Activated CD4-positive, alpha-beta T cell treated with anti-CD3 and anti-CD28 coated beads, Interleukin-2, amount 10 ng/mL, durations not matched to agents 24 days and 14 days (primary cell): ENCODE measurements around the gene ADAMTSL3. TPM values are rescaled to one million over a fixed set of nuclear protein-coding genes. Genes with fewer than 3 reads are reported as not detected.
"Not testable (repeated sequence)": the region's sequence is repeated elsewhere in the genome, so short reads cannot be mapped to it uniquely, and the experiment has no call there.

Source experiments
- DNase-seq: peaks from one replicate; pipeline ENCODE4 v3.0.0; 2022
- H3K27ac Mint-ChIP-seq: one replicate; pipeline ENCODE4 v1.8.0; 2022; ENCODE audit warnings: mild to moderate bottlenecking, mixed read lengths
- H3K27me3 Mint-ChIP-seq: one replicate; pipeline ENCODE4 v1.8.0; 2022; ENCODE audit warnings: mixed read lengths
- H3K36me3 Mint-ChIP-seq: one replicate; pipeline ENCODE4 v1.8.0; 2022; ENCODE audit warnings: low read depth, mild to moderate bottlenecking, mixed read lengths
- H3K4me1 Mint-ChIP-seq: one replicate; pipeline ENCODE4 v1.8.0; 2021; ENCODE audit warnings: mixed read lengths
- H3K4me3 Mint-ChIP-seq: one replicate; pipeline ENCODE4 v1.8.0; 2022; ENCODE audit warnings: mild to moderate bottlenecking, moderate library complexity, mixed read lengths
- H3K9me3 Mint-ChIP-seq: one replicate; pipeline ENCODE4 v1.8.0; 2021; ENCODE audit warnings: mixed read lengths
- intact Hi-C: fragments of 100-400 bp; cut with micrococcal nuclease; formaldehyde crosslinking; loops from one replicate; pipeline ENCODE4 v1.15.1; 2023
- total RNA-seq: library from RNA; stranded (reverse); gene quantifications from 2 replicates; pipeline ENCODE4 v1.2.3, GENCODE V29; 2022

The ADAMTSL3 gene
- total RNA-seq, 1 donor from 2014 or later, result not detected

DNA sequence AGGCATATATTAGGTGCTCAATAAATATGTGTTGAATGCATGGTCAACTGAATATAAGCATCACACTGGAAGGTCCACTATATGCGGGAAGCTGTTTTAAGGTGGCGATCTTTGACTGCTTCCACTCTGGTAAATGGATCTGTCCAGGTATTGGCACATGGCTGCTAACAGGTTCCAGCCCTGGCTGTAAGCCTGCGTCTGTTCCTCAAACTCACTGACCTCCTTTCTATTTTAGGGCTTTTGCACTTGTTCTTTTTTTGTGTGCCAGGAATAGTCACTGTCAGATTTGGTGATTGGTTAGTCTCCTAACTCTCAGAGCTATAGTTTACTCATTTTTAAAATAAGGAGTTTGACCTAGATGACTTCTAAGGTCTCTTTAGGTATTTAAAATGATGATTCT lies 46.2 kb downstream of the ADAMTSL3 start:
- Mint-ChIP-seq H3K36me3 (no peaks in the 10 kb centered on the region), H3K4me1 (no peaks in the 10 kb centered on the region), H3K4me3 (no peak overlapping the region), H3K9me3 (no peaks in the 10 kb centered on the region), H3K27ac (no peak overlapping the region), H3K27me3 (no peaks in the 10 kb centered on the region)
- DNase-seq, result no peak
- intact Hi-C loops, result no loop called here

DNA sequence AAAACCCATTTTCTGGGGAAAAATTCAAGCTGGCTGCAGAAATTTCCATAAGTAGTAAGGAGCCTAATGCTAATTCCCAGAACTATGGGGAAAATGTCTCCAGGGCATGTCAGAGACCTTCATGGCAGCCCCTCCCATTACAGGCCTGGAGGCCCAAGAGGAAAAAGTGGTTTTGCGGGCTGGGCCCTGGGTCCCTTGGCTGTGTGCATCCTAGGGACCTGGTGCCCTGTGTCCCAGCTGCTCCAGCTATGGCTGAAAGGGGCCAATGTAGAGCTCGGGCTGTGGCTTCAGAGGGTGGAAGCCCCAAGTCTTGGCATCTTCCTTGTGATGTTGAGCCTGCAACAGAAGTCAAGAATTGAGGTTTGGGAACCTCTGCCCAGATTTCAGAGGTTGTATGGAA lies 48.4 kb downstream of the ADAMTSL3 start:
- H3K4me1 Mint-ChIP-seq, H3K36me3 Mint-ChIP-seq, H3K4me3 Mint-ChIP-seq, DNase-seq, H3K9me3 Mint-ChIP-seq, intact Hi-C loops, H3K27ac Mint-ChIP-seq, H3K27me3 Mint-ChIP-seq: not testable (repeated sequence)

DNA sequence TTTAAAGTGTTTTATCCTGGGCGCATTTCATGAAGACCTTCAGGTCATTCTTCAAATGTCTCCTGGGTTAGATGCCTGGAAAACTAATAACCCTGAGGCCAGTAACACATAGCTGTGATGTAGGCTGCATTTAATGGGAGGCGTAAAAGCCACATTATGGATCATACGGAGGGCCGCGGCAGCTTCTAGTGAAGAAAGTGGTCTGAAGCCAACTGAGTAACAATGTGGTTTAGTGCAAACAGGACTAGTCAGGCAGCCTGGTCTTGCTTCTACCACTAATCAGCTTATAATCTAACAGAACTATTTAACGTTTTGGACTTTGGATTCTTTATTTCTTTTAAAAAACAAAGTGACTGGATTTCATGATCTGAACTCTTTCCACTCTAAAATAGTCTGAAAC lies 54.4 kb downstream of the ADAMTSL3 start:
- Mint-ChIP-seq H3K9me3 (no peaks in the 10 kb centered on the region), H3K4me3 (no peak overlapping the region), H3K4me1 (no peaks in the 10 kb centered on the region), H3K36me3 (no peaks in the 10 kb centered on the region), H3K27ac (no peak overlapping the region), H3K27me3 (no peaks in the 10 kb centered on the region)
- no peak for DNase-seq
- intact Hi-C loops, result no loop called here

DNA sequence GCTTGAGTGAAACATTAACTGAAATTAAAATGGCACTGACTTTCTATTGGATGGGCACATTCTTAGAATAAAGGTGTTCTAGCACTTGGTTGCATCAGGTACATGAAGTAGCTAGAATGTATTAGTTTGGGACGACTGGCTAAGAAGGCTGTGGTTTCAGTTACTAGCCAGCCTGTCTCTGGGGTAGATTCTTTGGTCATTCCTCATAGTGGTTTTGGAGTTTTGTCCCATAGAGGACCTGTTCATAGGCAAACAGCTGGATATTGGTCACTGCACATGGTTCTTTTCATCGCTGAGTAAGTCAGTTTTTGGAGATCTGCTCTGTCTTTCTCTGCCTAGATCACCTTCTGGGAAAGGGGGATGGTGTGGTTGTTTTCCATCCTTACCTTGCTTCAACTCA lies 55.3 kb downstream of the ADAMTSL3 start:
- H3K36me3 Mint-ChIP-seq, result no peaks in the 10 kb centered on the region
- no peak overlapping the region for H3K4me3 Mint-ChIP-seq
- H3K27ac Mint-ChIP-seq, result no peak overlapping the region
- H3K4me1 Mint-ChIP-seq, result no peaks in the 10 kb centered on the region
- intact Hi-C loops, result no loop called here
- no peak for DNase-seq
- H3K27me3 Mint-ChIP-seq, result no peaks in the 10 kb centered on the region
- no peaks in the 10 kb centered on the region for H3K9me3 Mint-ChIP-seq

DNA sequence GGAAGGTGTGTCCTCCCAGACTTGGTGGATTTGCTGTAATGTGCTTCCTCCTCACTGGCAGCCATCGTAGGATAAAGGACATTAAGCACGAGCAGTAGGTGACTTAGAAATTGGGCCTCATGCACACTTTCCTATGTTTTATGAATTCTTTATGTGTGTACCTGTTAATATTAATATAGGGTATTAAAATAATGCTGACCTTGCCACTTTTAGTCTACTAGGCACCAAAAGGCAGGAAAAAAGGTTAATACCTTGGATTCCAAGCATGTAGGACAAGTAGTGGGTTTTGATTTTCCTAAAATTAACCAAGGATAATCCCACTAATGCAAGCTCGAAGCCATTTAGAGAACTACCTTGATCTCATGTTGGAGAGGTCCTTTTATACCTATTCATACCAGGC lies 55.9 kb downstream of the ADAMTSL3 start:
- Mint-ChIP-seq H3K4me3 (no peak overlapping the region), H3K36me3 (no peaks in the 10 kb centered on the region), H3K27me3 (no peaks in the 10 kb centered on the region), H3K27ac (no peak overlapping the region), H3K4me1 (no peaks in the 10 kb centered on the region), H3K9me3 (no peaks in the 10 kb centered on the region)
- intact Hi-C loops, result no loop called here
- DNase-seq, result no peak

DNA sequence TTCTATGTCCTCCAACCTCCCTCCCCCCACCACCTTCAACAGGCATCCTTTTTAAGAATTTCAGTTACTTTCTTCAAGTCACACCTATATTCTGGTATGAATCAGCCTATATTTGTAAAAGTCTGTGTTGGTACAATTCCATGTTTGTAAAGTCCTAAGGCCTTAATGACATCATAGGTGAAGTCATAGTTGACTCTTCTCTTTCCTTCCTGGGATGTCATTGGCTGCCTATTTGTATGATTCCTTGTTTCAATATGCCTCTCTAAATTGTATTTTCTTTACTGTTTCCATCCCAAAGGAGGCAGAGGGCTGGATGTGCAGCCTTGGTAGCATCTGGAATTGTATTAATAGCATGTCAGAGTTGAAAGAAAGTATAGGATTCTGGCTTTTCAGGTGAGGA lies 56.5 kb downstream of the ADAMTSL3 start:
- H3K36me3 Mint-ChIP-seq, result no peaks in the 10 kb centered on the region
- intact Hi-C loops, result no loop called here
- no peaks in the 10 kb centered on the region for H3K4me1 Mint-ChIP-seq
- no peaks in the 10 kb centered on the region for H3K27me3 Mint-ChIP-seq
- no peak overlapping the region for H3K4me3 Mint-ChIP-seq
- no peak for DNase-seq
- no peak overlapping the region for H3K27ac Mint-ChIP-seq
- no peaks in the 10 kb centered on the region for H3K9me3 Mint-ChIP-seq

DNA sequence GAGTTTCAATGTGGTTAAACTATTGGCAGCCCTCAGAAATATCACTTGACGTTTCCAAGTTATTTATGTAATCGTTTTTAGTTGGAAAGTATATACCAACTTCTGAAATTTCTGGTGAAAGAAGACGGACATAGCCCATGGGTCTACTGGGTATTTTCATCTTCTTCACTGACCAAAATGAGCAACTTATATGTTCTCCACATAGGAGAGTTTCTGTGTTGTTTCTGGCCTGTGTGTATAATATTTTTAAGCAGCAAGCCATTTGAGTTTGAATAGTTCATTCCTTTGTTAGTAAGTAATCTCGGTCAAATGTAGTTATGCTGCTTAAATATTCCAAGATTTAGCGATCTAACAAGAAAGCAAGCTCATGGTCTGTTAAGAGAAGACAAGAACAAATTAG lies 57.3 kb downstream of the ADAMTSL3 start:
- no peak overlapping the region for H3K27ac Mint-ChIP-seq
- no peaks in the 10 kb centered on the region for H3K27me3 Mint-ChIP-seq
- H3K9me3 Mint-ChIP-seq, result no peaks in the 10 kb centered on the region
- H3K36me3 Mint-ChIP-seq, result no peaks in the 10 kb centered on the region
- H3K4me1 Mint-ChIP-seq, result no peaks in the 10 kb centered on the region
- no peak overlapping the region for H3K4me3 Mint-ChIP-seq
- no peak for DNase-seq
- intact Hi-C loops, result no loop called here

DNA sequence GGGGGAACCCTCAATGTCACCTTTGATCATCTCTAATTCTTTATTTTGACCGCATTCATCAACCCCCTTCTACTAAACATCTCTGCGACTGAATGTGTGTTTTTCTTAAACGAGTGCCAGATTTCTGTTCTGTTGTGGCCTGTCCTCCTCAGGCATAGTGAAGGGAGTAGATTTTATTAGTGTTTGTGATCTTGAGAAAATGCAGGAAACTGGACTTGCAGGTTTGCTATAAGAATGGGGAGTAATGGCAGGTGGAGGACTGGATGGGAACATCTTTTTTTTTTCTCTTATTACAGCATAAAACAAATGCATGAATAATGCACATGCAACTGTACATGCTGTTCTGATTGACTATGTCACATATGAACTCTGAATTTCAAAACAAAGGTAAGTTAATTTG lies 59.3 kb downstream of the ADAMTSL3 start:
- no peak for DNase-seq
- Mint-ChIP-seq H3K36me3 (no peaks in the 10 kb centered on the region), H3K9me3 (no peaks in the 10 kb centered on the region), H3K27ac (no peak overlapping the region), H3K4me1 (no peaks in the 10 kb centered on the region), H3K27me3 (peaks cover 2% of the 10 kb centered on the region), H3K4me3 (no peak overlapping the region)
- intact Hi-C loops, result no loop called here

DNA sequence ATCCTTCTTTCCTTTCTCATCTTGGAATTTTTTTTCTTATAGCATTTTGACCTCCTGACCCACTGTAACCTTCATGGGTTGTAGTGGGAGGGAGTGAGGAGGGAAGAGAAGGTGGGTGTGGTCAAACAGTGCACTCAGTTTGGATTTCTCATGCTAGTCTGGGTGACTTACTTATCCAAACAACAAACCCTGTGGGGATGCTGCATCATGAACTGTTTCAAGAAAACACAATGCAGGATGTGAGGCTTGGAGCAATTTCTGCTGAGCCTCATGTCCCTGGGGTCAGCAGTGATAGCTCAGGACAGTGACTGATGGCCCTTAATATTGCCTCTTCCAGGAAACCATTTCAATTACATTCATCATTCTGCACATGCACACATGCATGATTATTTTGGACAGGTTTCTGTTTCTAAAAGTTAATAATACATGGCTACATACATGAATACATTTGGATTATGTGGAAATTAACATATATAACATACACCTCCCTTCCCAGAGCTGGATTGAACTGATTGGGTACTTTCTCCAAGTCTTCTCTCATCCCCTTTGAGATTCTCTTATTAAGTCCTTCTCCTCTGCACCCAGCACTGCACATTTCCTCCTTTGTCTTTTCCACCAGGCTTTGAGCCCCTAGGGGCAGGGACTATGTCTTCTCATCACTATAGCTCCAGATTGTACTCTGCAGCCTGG lies 61.2 kb downstream of the ADAMTSL3 start:
- Mint-ChIP-seq H3K27ac (no peak overlapping the region), H3K9me3 (no peaks in the 10 kb centered on the region), H3K36me3 (no peaks in the 10 kb centered on the region), H3K4me3 (no peak overlapping the region), H3K4me1 (no peaks in the 10 kb centered on the region), H3K27me3 (peaks cover 6% of the 10 kb centered on the region)
- no peak for DNase-seq
- intact Hi-C loops, result no loop called here

DNA sequence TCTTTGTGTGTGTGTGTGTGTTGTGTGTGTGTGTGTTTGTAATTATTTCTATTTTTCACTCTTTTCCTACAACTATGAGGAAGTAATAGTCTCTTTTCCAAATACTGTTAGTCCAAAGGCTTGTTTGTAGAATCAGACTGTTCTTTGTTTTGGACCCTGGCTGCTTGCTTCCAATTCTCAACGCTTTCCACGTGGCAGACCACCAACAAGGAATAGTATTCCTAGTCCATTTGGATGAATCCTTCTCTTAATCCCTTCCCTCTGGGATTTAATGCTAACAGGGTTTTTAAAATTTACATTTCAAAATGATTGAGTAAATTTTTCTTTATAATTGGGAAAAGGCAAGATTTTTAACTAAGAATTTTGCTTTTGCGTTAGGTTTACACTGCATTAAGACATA lies 62.7 kb downstream of the ADAMTSL3 start:
- DNase-seq, result no peak
- no peak overlapping the region for H3K4me3 Mint-ChIP-seq
- no peak overlapping the region for H3K27ac Mint-ChIP-seq
- no peaks in the 10 kb centered on the region for H3K4me1 Mint-ChIP-seq
- intact Hi-C loops, result no loop called here
- no peaks in the 10 kb centered on the region for H3K9me3 Mint-ChIP-seq
- peaks cover 6% of the 10 kb centered on the region for H3K27me3 Mint-ChIP-seq
- no peaks in the 10 kb centered on the region for H3K36me3 Mint-ChIP-seq

DNA sequence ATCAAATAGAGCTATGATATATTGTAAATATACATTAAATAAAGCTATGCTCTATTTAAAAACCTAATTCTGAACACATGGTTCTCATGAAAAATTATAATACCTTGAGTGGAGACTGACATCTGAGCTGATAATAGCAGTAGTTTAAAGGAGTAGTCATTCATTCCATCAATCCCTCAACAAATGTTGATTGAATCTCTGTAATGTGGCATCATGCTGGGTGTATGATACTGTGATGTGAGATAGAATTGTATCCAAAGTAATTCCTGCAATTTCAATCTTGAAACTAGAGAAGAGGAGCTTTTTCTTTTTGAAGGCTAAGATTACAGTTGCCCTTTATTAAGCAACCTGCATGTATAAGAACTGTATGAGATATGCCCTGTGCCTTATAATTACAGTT lies 63.1 kb downstream of the ADAMTSL3 start:
- Mint-ChIP-seq H3K4me3 (no peak overlapping the region), H3K27ac (no peak overlapping the region), H3K36me3 (no peaks in the 10 kb centered on the region), H3K4me1 (no peaks in the 10 kb centered on the region), H3K9me3 (no peaks in the 10 kb centered on the region), H3K27me3 (peaks cover 6% of the 10 kb centered on the region)
- intact Hi-C loops, result no loop called here
- no peak for DNase-seq

DNA sequence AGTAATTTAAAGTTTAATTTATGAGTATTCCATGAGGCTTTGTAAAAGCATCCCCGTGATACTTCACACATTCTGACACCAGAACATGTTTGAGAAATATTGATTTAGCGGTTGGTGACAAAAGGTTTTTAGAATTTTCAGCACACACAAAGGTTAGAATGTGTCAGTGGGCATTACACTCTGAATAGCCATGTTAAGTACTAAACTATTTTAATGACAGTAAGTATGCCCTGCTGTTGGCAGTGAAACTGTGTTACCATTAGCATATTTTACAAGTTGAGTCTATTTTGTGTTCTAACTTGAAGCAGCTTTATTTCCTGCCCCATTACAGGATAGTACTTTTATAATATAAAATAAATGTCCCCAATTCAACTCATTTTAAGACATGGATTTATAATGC lies 66.5 kb downstream of the ADAMTSL3 start:
- Mint-ChIP-seq H3K4me1 (no peaks in the 10 kb centered on the region), H3K27me3 (peaks cover 6% of the 10 kb centered on the region), H3K9me3 (no peaks in the 10 kb centered on the region), H3K4me3 (no peak overlapping the region), H3K36me3 (no peaks in the 10 kb centered on the region), H3K27ac (no peak overlapping the region)
- intact Hi-C loops, result no loop called here
- DNase-seq, result no peak

DNA sequence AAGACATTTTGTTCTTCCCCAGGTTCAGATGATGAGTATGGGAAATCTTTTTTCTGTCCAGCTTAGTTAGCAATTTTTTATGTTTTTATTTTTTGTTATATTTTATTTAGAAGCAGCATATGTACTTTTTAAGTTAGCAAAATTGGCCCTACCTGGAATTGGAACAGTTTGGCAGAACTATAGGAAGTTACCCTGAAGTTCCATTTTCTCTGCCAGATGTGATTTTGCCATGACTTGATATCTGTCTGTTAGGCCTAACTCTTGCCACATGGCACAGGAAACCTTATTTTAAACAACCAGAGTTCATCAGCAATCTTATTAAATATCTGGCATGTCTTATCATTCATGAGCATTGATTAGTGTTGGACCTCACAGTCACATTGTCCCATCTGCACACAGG lies 67.1 kb downstream of the ADAMTSL3 start:
- Mint-ChIP-seq H3K36me3 (no peaks in the 10 kb centered on the region), H3K4me3 (no peak overlapping the region), H3K4me1 (no peaks in the 10 kb centered on the region), H3K27me3 (peaks cover 6% of the 10 kb centered on the region), H3K9me3 (no peaks in the 10 kb centered on the region), H3K27ac (no peak overlapping the region)
- intact Hi-C loops, result no loop called here
- DNase-seq, result no peak

DNA sequence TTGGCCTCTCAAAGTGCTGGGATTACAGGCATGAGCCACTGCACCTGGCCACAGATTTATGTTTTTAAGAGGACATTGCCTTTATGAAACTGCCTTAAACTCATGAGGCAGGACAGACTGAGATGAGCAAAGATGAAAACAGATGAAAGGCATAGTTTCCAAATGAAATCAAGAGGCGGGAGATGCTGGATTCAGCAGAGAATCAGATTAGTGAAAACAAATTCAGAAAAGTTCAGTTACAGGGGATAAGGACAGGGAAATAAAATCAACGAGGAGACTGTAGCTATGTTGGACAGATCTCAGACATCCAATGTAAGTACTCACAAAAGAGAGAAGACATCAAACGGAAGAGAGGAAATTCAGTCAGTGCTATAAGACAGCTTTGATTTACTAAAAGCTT lies 68.1 kb downstream of the ADAMTSL3 start:
- H3K4me3 Mint-ChIP-seq, result no peak overlapping the region
- H3K4me1 Mint-ChIP-seq, result no peaks in the 10 kb centered on the region
- no peaks in the 10 kb centered on the region for H3K9me3 Mint-ChIP-seq
- DNase-seq, result no peak
- peaks cover 6% of the 10 kb centered on the region for H3K27me3 Mint-ChIP-seq
- no peak overlapping the region for H3K27ac Mint-ChIP-seq
- no peaks in the 10 kb centered on the region for H3K36me3 Mint-ChIP-seq
- intact Hi-C loops, result no loop called here

DNA sequence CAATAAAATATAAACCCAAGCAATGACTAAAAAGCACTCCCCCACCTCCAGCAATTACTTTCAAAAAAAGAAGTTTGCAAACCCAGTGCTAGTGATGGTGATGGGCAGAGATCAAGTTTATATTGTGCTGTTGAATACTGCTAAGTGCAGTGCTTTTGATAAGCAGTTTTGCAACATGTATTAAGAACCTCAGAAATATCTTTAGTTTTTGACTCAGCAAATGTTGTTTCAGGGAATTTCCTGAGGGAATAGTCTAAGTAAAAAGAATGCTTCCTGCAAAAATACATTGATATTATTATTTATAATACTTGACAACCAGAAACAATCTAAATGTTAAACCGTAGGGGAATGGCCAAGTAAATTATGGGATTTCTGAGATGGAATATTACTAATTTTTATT lies 69.3 kb downstream of the ADAMTSL3 start:
- H3K4me1 Mint-ChIP-seq, result no peaks in the 10 kb centered on the region
- intact Hi-C loops, result no loop called here
- peaks cover 4% of the 10 kb centered on the region for H3K27me3 Mint-ChIP-seq
- no peak overlapping the region for H3K27ac Mint-ChIP-seq
- no peaks in the 10 kb centered on the region for H3K9me3 Mint-ChIP-seq
- no peak overlapping the region for H3K4me3 Mint-ChIP-seq
- no peak for DNase-seq
- no peaks in the 10 kb centered on the region for H3K36me3 Mint-ChIP-seq
